ENCODE results near the gene PPARG. TPM values are rescaled to one million over a fixed set of nuclear protein-coding genes. Genes with fewer than 3 reads are reported as not detected.

The PPARG gene
- total and polyA plus RNA-seq, 2 of the 13 experiments (the other 11 are each of a cell fraction or from before 2014, with no cell fraction given): 13.9 to 58.3 TPM

DNA sequence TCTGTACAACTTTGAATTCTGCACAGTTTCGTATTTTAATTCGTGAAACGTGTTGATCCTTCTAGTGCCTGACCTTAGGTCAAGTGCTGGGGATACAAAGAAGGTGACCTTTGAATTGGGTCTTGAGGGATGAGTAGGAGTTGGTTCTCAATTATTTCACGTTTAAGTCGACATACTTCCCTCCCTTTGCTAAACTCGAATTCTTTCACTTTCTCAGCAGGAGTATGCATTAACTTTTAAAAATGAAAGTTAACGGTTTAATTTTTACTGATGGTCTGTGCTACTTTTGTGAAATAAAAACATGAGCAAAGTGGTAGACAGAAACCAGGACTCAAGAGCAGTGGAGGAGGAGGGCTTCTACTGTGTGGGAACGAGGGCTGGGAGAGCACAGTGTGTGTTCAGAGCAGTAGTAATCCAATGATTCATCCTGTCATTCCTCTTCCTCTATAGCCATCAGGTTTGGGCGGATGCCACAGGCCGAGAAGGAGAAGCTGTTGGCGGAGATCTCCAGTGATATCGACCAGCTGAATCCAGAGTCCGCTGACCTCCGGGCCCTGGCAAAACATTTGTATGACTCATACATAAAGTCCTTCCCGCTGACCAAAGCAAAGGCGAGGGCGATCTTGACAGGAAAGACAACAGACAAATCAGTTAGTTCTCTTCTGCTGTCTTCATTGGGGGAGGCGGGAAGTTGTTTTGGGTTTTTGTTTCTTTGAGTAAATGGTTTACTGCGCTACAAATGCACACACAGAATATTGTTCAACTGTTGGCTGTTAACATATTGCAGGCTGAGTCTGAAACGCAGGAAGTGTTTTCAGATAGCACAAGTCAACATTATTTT is 116.8 kb downstream of the PPARG start (continued):
- TF ChIP-seq, protein P1, sequence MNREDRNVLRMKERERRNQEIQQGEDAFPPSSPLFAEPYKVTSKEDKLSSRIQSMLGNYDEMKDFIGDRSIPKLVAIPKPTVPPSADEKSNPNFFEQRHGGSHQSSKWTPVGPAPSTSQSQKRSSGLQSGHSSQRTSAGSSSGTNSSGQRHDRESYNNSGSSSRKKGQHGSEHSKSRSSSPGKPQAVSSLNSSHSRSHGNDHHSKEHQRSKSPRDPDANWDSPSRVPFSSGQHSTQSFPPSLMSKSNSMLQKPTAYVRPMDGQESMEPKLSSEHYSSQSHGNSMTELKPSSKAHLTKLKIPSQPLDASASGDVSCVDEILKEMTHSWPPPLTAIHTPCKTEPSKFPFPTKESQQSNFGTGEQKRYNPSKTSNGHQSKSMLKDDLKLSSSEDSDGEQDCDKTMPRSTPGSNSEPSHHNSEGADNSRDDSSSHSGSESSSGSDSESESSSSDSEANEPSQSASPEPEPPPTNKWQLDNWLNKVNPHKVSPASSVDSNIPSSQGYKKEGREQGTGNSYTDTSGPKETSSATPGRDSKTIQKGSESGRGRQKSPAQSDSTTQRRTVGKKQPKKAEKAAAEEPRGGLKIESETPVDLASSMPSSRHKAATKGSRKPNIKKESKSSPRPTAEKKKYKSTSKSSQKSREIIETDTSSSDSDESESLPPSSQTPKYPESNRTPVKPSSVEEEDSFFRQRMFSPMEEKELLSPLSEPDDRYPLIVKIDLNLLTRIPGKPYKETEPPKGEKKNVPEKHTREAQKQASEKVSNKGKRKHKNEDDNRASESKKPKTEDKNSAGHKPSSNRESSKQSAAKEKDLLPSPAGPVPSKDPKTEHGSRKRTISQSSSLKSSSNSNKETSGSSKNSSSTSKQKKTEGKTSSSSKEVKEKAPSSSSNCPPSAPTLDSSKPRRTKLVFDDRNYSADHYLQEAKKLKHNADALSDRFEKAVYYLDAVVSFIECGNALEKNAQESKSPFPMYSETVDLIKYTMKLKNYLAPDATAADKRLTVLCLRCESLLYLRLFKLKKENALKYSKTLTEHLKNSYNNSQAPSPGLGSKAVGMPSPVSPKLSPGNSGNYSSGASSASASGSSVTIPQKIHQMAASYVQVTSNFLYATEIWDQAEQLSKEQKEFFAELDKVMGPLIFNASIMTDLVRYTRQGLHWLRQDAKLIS (CRISPR knock-in tag; IDR thresholded peaks at IDR 0.05): no peak; the same call in 1 of the 2 replicates
- no peak for TF ChIP-seq HDAC6 (IDR thresholded peaks at IDR 0.05; ENCODE audit: low read depth, low read length)
- TF ChIP-seq CHD4 (IDR thresholded peaks at IDR 0.05; ENCODE audit: borderline replicate concordance, low read length): peak; percentile 60; the same call in 1 of the 2 replicates
- TF ChIP-seq GFI1 (CRISPR knock-in tag; IDR thresholded peaks at IDR 0.05; ENCODE audit: borderline replicate concordance): peak; percentile 90

DNA sequence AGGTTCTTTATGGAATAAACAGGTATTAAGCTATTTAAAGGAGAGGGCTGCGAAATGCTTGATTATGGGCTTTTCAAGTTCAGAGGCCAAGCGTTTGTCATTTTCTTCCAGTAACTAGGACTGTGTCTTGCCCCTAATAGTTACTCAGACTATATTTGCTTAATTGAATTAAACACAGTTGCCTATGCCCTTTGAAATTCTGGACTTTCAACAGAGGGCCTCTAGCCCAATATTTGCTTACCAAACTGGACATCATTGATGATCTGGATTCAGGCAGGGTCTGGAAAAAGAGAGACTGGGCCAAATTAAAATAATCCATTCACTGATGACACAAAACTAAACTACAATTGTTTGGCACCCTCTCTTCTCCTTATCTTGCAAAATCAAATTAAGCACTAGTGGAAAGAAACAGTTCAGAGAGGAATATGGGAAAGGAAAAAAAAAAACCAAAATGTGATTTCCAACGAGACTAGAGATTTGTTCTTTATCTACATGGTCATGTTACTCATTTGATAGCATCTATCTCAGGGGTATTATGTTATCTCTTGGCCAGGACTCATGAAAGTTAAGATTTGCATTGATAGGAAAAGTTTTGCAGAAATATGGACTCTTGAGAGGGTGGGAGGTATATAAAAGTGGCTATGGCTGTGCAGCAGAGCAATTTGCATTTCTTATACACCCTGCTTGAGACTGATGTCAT is 120.3 kb downstream of the PPARG start:
- Histone ChIP-seq H3K4me3 (replicated peaks in 1 of 3; ENCODE audit: insufficient read depth in 1 of 3, low read depth in 2 of 3, low read length in 3 of 3) (no peak overlapping the region; a peak in 1 of 6 replicates), H3K4me2 (ENCODE audit: low read depth, low read length) (peak overlapping the region; percentile 66), H4K20me1 (ENCODE audit: insufficient read depth, low read length) (no peaks in the 10 kb centered on the region), H2AFZ (ENCODE audit: low read length) (no peak overlapping the region), H3K4me1 (ENCODE audit: insufficient read depth, low read length) (peaks cover 85% of the 10 kb centered on the region), H3K9ac (ENCODE audit: insufficient read depth, low read depth, low read length) (peak overlapping the region; percentile 64), H3K36me3 (replicated peaks in 1 of 2; ENCODE audit: control insufficient read depth in 1 of 2, insufficient read depth in 2 of 2, low read length in 2 of 2) (no peaks in the 10 kb centered on the region), H3K79me2 (ENCODE audit: insufficient read depth, low read length) (no peaks in the 10 kb centered on the region), H3K9me3 (ENCODE audit: low read length) (no peaks in the 10 kb centered on the region), H3K27me3 (ENCODE audit: control insufficient read depth in 1 of 2, insufficient read depth in 2 of 2, low read length in 2 of 2) (no peaks in the 10 kb centered on the region), H3K27ac (ENCODE audit: extremely low read length, insufficient read depth, low read length) (peak overlapping the region; percentile 91)
- peak; percentile 87 for DNase-seq (ENCODE audit: low spot score)
- CTCF ChIA-PET (ENCODE audit: low intra/inter-chr PET ratio, low total read pairs): no interaction called here
- intact Hi-C loops (cut with micrococcal nuclease; ENCODE audit: unreplicated experiment): loop anchor here (5.0 kb wide), 2 partner anchors 92 to 122 kb away; partner anchors contain the start of gene PPARG
- FAIRE-seq: no peak
- WGBS (ENCODE audit: low lambda C conversion rate): 6% methylated on average over 3 of the region's 3 CpGs
- BruUV-seq (replicated peaks): no TSS peak
- ATAC-seq: peak; percentile 16
- POLR2A ChIA-PET: interaction anchor here (1.1 to 2.2 kb wide), 6 partner anchors 36 to 76 kb away, joined by 3 to 16 read pairs (median 4); partner anchors contain the start of gene TSEN2
- in situ Hi-C loops (cut with HindIII; ENCODE audit: extremely low pct_ligation_motif_present, low pct_unique_long_range_greater_than_20kb): no loop called here
- TF ChIP-seq PATZ1 (CRISPR knock-in tag; IDR thresholded peaks at IDR 0.05) (peak; percentile 66), CREM (IDR thresholded peaks at IDR 0.05) (peak; percentile 90), CREM (CRISPR knock-in tag; IDR thresholded peaks at IDR 0.05) (no peak), KLF11 (CRISPR knock-in tag; IDR thresholded peaks at IDR 0.05) (0 out of 2 replicates have a peak, but pooled peaks have one; percentile 77), ZNF20 (CRISPR knock-in tag; IDR thresholded peaks at IDR 0.05) (no peak), ZBTB7B (CRISPR knock-in tag; IDR thresholded peaks at IDR 0.05) (peak; percentile 59; the same call in 1 of the 2 replicates)
- TF ChIP-seq, protein P2, sequence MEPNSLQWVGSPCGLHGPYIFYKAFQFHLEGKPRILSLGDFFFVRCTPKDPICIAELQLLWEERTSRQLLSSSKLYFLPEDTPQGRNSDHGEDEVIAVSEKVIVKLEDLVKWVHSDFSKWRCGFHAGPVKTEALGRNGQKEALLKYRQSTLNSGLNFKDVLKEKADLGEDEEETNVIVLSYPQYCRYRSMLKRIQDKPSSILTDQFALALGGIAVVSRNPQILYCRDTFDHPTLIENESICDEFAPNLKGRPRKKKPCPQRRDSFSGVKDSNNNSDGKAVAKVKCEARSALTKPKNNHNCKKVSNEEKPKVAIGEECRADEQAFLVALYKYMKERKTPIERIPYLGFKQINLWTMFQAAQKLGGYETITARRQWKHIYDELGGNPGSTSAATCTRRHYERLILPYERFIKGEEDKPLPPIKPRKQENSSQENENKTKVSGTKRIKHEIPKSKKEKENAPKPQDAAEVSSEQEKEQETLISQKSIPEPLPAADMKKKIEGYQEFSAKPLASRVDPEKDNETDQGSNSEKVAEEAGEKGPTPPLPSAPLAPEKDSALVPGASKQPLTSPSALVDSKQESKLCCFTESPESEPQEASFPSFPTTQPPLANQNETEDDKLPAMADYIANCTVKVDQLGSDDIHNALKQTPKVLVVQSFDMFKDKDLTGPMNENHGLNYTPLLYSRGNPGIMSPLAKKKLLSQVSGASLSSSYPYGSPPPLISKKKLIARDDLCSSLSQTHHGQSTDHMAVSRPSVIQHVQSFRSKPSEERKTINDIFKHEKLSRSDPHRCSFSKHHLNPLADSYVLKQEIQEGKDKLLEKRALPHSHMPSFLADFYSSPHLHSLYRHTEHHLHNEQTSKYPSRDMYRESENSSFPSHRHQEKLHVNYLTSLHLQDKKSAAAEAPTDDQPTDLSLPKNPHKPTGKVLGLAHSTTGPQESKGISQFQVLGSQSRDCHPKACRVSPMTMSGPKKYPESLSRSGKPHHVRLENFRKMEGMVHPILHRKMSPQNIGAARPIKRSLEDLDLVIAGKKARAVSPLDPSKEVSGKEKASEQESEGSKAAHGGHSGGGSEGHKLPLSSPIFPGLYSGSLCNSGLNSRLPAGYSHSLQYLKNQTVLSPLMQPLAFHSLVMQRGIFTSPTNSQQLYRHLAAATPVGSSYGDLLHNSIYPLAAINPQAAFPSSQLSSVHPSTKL (CRISPR knock-in tag; IDR thresholded peaks at IDR 0.05): peak; percentile 95

Data from HepG2 (cell line).